Ovary (tissue), 9 donors: ENCODE results near the gene IL20. TPM values are rescaled to one million over a fixed set of nuclear protein-coding genes. Genes with fewer than 3 reads are reported as not detected.
"Not testable (repeated sequence)": the region's sequence is repeated elsewhere in the genome, so short reads cannot be mapped to it uniquely, and the experiment has no call there.

Experiments
- DNase-seq, 5 donors: peaks; one replicate each; pipeline ENCODE4 v3.0.0-alpha.2; 2019 to 2020
- H3K27ac ChIP-seq, 2 donors: fragments of 200-600 bp; one replicate each; pipeline versions ENCODE4 v1.5.1 to v1.8.0; 2019 to 2022
- H3K27me3 ChIP-seq: fragments of 200-600 bp; one replicate; pipeline ENCODE4 v1.8.0; 2022
- H3K36me3 ChIP-seq: fragments of 200-600 bp; sonication (generic); one replicate; pipeline ENCODE4 v1.5.1; 2019
- H3K4me1 ChIP-seq: one replicate; pipeline ENCODE4 v1.8.1; 2013; ENCODE audit warnings: mild to moderate bottlenecking, moderate library complexity; ENCODE audit not compliant: insufficient read depth
- H3K4me3 ChIP-seq: fragments of 200-600 bp; sonication (generic); one replicate; pipeline ENCODE4 v1.5.1; 2017
- H3K9me3 ChIP-seq, 2 donors: fragments of 200-600 bp in 1 of 2; sonication (generic) in 1 of 2; one replicate each; pipeline versions ENCODE4 v1.5.1 to v1.8.1; 2013 to 2019; ENCODE audit warnings: mild to moderate bottlenecking in 1 of 2, moderate library complexity in 1 of 2
- EP300 ChIP-seq: sonication (generic); formaldehyde crosslinking; IDR thresholded peaks from one replicate; pipeline ENCODE4 v1.6.1; 2017; ENCODE audit warnings: antibody characterized with exemption
- POLR2A ChIP-seq: fragments of 450-650 bp; IDR thresholded peaks from one replicate; pipeline ENCODE4 v1.6.1; 2017; ENCODE audit warnings: antibody characterized with exemption, mild to moderate bottlenecking, moderate library complexity
- WGBS, 3 donors: extraction: QIAGEN DNeasy Blood & Tissue Kit in 1 of 3; methylation state at CpG; one replicate each; pipeline versions ENCODE4 v1.1.5 to v1.1.7; 2013 to 2017; 5-methylcytosine and 5-hydroxymethylcytosine counted together
- intact Hi-C, 4 donors: fragments of 100-400 bp; cut with DNase I; formaldehyde crosslinking; loops; one replicate each; pipeline versions ENCODE4 v1.11.0 to v1.15.1; 2022 to 2023
- polyA plus RNA-seq, 2 donors: library from polyadenylated mRNA; stranded (reverse); fragments of 200-250 nt in 1 of 2; fragments of 350-450 nt in 1 of 2; fragmentation: Illumina TruSeq in 1 of 2; extraction: RNeasy Lipid Tissue Mini Kit (QIAGEN cat#74804) in 1 of 2; gene quantifications; one replicate each; pipeline ENCODE4 v1.2.3, GENCODE V29; 2013 to 2014
- total RNA-seq, 7 donors: library from RNA; depleted of rRNA in 2 of 7; stranded (reverse); fragments of >200 nt in 2 of 7; fragmentation: NEBNext Ultra II Directional in 3 of 7; extraction: Animal tissue kit (Norgen Biotek cat#: 25700) in 3 of 7; gene quantifications; one replicate each; pipeline versions ENCODE4 v1.1.0 to v1.2.4, GENCODE V29; 2016 to 2023
- TF ChIP-seq, protein P1 (sequence below), 3 donors: fragments of 450-650 bp in 2 of 3; fragments of 200-600 bp in 1 of 3; IDR thresholded peaks; one replicate each; pipeline versions ENCODE4 v1.5.1 to v1.8.0; 2016 to 2022; ENCODE audit warnings: antibody characterized with exemption in 3 of 3, mild to moderate bottlenecking in 1 of 3
- donor health status: DM: no; HTN: no; CAD: no; lungs with moderate emphysema.
- donor health status: DM: no; HTN: no; CAD: no.
- donor health status: Bipolar disorder and iron deficiency.
- donor health status: DM: yes; HTN: yes; CAD: no.
- donor health status: DM: no; HTN: no; CAD: no.
- donor health status: DM: yes; HTN: yes; CAD: no.

IL20 gene
- total and polyA plus RNA-seq, 9 donors = 0.30 to 2.6 TPM; not detected in 7

DNA sequence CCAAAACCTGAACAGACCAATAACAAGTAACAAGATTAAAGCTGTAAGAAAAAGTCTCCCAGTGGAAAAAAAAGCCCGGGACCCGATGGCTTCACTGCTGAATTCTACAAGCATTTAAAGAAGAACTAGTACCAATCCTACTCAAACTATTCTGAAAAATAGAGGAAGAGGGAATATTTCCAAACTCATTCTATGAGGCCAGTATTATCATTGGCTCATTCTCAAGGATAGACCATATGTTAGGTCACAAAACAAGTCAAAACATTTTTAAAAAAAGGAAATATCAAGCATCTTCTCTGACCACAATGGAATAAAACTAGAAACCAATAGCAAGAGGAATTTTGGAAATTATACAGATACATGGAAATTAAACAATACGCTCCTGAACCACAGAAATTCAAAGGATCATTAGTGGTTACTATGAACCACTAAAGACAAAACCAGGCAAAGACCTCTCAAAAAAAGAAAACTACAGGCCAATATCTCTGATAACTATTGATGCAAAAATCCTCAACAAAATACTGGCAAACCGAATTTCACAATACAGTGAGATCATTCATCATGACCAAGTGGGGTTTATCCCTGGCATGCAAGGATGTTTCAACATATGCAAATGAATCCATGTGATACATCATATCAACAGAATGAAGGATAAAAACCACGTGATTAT lies 13.9 kb upstream of the IL20 start:
- no peaks in the 10 kb centered on the region for H3K36me3 ChIP-seq
- intact Hi-C loops = no loop called here
- H3K4me3 ChIP-seq = no peak overlapping the region
- no peaks in the 10 kb centered on the region for H3K9me3 ChIP-seq
- H3K27ac ChIP-seq = no peak overlapping the region
- H3K27me3 ChIP-seq = no peaks in the 10 kb centered on the region
- 54 to 64% (median 56%) methylated on average over 5 of the region's 5 CpGs for WGBS, 3 donors
- DNase-seq = no peak
- TF ChIP-seq EP300 (no peak), POLR2A (no peak)
- TF ChIP-seq, protein P1, sequence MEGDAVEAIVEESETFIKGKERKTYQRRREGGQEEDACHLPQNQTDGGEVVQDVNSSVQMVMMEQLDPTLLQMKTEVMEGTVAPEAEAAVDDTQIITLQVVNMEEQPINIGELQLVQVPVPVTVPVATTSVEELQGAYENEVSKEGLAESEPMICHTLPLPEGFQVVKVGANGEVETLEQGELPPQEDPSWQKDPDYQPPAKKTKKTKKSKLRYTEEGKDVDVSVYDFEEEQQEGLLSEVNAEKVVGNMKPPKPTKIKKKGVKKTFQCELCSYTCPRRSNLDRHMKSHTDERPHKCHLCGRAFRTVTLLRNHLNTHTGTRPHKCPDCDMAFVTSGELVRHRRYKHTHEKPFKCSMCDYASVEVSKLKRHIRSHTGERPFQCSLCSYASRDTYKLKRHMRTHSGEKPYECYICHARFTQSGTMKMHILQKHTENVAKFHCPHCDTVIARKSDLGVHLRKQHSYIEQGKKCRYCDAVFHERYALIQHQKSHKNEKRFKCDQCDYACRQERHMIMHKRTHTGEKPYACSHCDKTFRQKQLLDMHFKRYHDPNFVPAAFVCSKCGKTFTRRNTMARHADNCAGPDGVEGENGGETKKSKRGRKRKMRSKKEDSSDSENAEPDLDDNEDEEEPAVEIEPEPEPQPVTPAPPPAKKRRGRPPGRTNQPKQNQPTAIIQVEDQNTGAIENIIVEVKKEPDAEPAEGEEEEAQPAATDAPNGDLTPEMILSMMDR (IDR thresholded peaks at IDR 0.05) = no peak
- H3K4me1 ChIP-seq = no peaks in the 10 kb centered on the region

DNA sequence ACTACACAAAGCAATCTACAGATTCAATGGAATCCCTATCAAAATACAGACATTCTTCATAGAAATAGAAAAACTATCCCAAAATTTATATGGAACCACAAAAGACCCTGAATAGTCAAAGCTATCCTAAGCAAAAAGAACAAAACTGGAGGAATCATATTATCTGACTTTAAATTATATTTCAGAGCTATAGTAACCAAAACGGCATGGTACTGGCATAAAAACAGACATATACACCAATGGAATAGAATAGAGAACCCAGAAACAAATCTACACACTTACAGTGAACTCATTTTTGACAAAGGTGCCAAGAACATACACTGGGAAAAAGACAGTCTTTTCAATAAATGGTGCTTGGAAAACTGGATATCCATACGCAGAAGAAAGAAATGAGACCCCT lies 12.8 kb upstream of the IL20 start:
- DNase-seq, intact Hi-C loops, H3K4me1 ChIP-seq, H3K27me3 ChIP-seq, H3K9me3 ChIP-seq, H3K4me3 ChIP-seq, H3K27ac ChIP-seq, H3K36me3 ChIP-seq: not testable (repeated sequence)
- 96 to 97% (median 96%) methylated on average over 2 of the region's 2 CpGs for WGBS, 3 donors

DNA sequence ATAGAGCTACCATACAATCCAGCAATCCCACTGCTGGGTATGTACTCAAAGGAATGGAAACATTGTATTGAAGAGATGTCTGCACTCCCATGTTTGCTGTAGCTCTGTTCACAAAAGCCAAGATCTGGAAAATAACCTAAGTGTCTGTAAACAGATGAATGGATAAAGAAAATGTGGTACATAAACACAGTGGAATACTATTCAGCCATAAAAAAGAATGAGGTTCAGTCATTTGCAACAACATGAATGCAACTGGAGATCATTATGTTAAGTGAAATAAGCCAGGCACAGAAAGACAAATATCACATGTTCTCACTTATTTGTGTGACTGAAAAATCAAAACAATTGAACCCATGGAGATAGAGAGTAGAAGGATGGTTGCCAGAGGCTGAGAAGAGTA lies 11.7 kb upstream of the IL20 start:
- intact Hi-C loops, H3K27me3 ChIP-seq, DNase-seq: not testable (repeated sequence)

DNA sequence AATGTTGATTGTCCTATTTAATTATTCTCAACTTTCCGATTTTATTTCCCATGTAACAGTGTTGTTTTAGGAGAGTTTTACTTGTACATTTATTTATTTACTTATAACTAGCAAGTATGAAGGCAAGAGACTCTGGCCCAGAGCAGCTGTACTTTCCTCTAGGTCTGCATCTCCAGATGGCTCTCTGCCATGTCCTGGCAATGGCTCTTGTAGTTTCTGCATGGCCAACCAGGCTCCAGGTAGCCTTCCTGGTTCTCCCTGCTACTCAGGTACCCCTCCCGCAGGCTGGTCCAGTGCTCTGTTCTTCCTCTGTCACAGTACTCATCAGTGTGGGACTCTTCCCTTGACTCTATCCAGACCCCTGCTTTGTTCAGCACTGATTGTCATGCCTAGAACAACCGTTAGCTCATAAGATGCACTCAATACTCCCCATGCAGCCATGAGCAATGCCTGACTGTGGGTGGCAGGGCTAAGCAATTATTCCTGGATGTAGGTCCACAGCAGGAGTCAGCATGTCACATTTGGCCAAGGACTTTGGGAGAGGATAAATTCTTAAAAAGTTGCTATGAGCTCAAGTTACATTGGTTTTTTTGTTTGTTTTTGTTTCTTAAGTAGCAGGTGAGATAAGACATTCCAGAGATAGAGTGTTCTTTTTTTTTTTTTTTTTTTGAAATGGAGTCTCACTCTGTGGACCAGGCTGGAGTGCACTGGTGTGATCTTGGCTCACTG lies 10.9 kb upstream of the IL20 start:
- intact Hi-C loops = no loop called here
- 74 to 81% (median 80%) methylated on average over 3 of the region's 3 CpGs for WGBS, 3 donors

More for the DNA sequence above, 11.7 kb upstream of the IL20 start:
- not testable (repeated sequence) for H3K27ac ChIP-seq, H3K4me1 ChIP-seq, H3K4me3 ChIP-seq, H3K36me3 ChIP-seq, H3K9me3 ChIP-seq

DNA sequence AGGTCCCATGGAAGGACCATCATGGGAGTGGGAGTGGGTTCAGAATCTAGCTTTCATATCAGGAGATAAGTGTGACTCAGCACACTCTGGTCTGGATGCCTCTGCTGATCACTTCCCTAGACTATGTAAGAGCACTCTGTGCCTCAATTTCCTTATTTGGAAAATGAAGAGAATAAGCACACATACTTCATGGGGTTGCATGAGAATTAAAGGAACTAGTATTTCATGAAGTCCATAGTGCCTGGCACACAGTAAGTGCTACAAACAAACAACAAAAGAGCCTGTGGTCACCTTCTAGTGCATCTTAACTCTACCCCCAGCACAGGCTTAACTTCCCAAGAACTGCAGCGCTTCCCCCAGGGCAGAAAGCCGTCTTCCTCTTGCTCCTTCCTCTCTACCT lies 9.6 kb upstream of the IL20 start:
- intact Hi-C loops = no loop called here
- no peaks in the 10 kb centered on the region for H3K27me3 ChIP-seq
- no peaks in the 10 kb centered on the region for H3K9me3 ChIP-seq
- 92 to 97% (median 95%) methylated on average over 2 of the region's 2 CpGs for WGBS, 3 donors
- no peak overlapping the region for H3K4me3 ChIP-seq
- H3K27ac ChIP-seq = no peak overlapping the region
- H3K36me3 ChIP-seq = no peaks in the 10 kb centered on the region
- no peak for DNase-seq
- no peaks in the 10 kb centered on the region for H3K4me1 ChIP-seq
- TF ChIP-seq POLR2A (no peak), EP300 (no peak)
- TF ChIP-seq, protein P1 (IDR thresholded peaks at IDR 0.05) = no peak

More for the DNA sequence above, 10.9 kb upstream of the IL20 start:
- H3K36me3 ChIP-seq = no peaks in the 10 kb centered on the region
- TF ChIP-seq EP300 = no peak
- TF ChIP-seq, protein P1 (IDR thresholded peaks at IDR 0.05) = no peak
- TF ChIP-seq POLR2A = no peak
- H3K4me1 ChIP-seq = no peaks in the 10 kb centered on the region
- no peak for DNase-seq
- H3K9me3 ChIP-seq = no peaks in the 10 kb centered on the region
- no peaks in the 10 kb centered on the region for H3K27me3 ChIP-seq
- no peak overlapping the region for H3K4me3 ChIP-seq
- H3K27ac ChIP-seq = no peak overlapping the region
